ENCODE results near the gene GPAM. TPM values are rescaled to one million over a fixed set of nuclear protein-coding genes. Genes with fewer than 3 reads are reported as not detected.

GPAM gene
- total and polyA plus RNA-seq, 9 of the 15 experiments (the other 6 are each of a cell fraction or from before 2014, with no cell fraction given) = 3.5 to 7.5 (median 5.5) TPM

GRCh38 chr10:112182784-112183328 is 709 bp downstream of the GPAM start:
- POLR2A ChIA-PET = interaction anchor here (0.7 to 1.0 kb wide), 3 partner anchors 8 to 251 kb away, joined by 3 to 5 read pairs (median 3); no protein-coding TSS in a partner anchor
- H3K36me3 ChIP-seq (ENCODE audit: control insufficient read depth, insufficient read depth, low read length) = peaks cover 21% of the 10 kb centered on the region; the same call in 2 of the 3 replicates
- H3K9me1 ChIP-seq (ENCODE audit: control insufficient read depth, insufficient read depth, low read length) = no peaks in the 10 kb centered on the region
- H3K27ac ChIP-seq (ENCODE audit: extremely low read depth, low read depth, low read length) = no peak overlapping the region; the same call in 1 of the 3 replicates
- H2AFZ ChIP-seq (ENCODE audit: low read depth, low read length) = peak overlapping the region; percentile 100
- FAIRE-seq (no peak), DNase-seq (ENCODE audit: extremely low read depth in 1 of 4, low spot score in 3 of 4) (no peak), ATAC-seq (no peak)
- H3K9me3 ChIP-seq (replicated peaks; ENCODE audit: control insufficient read depth, insufficient read depth, low read depth, low read length) = no peaks in the 10 kb centered on the region; the same call in 1 of the 2 replicates
- peaks cover 3 to 7% of the 10 kb centered on the region in 2 experiments; a peak in 3 of 5 replicates for H3K4me1 ChIP-seq (replicated peaks in 1 of 2; ENCODE audit: control insufficient read depth in 2 of 2, insufficient read depth in 2 of 2, low read length in 2 of 2)
- no peaks in the 10 kb centered on the region for H4K20me1 ChIP-seq (replicated peaks; ENCODE audit: control insufficient read depth, insufficient read depth, low read length)
- peak overlapping the region; percentile 95 for H3K4me3 ChIP-seq
- intact Hi-C loops (cut with micrococcal nuclease) (no loop called here), in situ Hi-C loops (cut with MboI) (no loop called here)
- H3K9ac ChIP-seq (ENCODE audit: insufficient read depth in 1 of 2, low read depth in 2 of 2, low read length in 2 of 2) = peak overlapping the region; percentile 89 to 94
- no peaks in the 10 kb centered on the region for H3K27me3 ChIP-seq (ENCODE audit: control insufficient read depth in 2 of 2, insufficient read depth in 2 of 2, low read length in 2 of 2)
- peak overlapping the region; percentile 98 for H3K4me2 ChIP-seq (ENCODE audit: insufficient read depth, low read length)
- WGBS (ENCODE audit: insufficient coverage, low coverage, missing lambda C conversion rate) = 30% methylated on average over 7 of the region's 10 CpGs
- CTCF ChIA-PET (ENCODE audit: low intra/inter-chr PET ratio) = no interaction called here
- peaks cover 11% of the 10 kb centered on the region; the same call in 2 of the 3 replicates for H3K79me2 ChIP-seq (ENCODE audit: control insufficient read depth, insufficient read depth, low read length)
- BruUV-seq (replicated peaks) = no TSS peak
- TF ChIP-seq CAMTA2 (CRISPR knock-in tag; conservative IDR thresholded peaks at IDR 0.05) = no peak
- no peak for TF ChIP-seq MBD2 (IDR thresholded peaks at IDR 0.05; ENCODE audit: borderline replicate concordance, low read depth)
- no peak for TF ChIP-seq SUPT5H (IDR thresholded peaks at IDR 0.05)
- no peak for TF ChIP-seq ZNF778 (CRISPR knock-in tag; IDR thresholded peaks at IDR 0.05)
- no peak for TF ChIP-seq RHOXF2B (CRISPR knock-in tag; conservative IDR thresholded peaks at IDR 0.05)
- TF ChIP-seq ZNF75A (CRISPR knock-in tag; IDR thresholded peaks at IDR 0.05) = no peak
- no peak for TF ChIP-seq GATAD2A (IDR thresholded peaks at IDR 0.05)
- peak; percentile 86 for TF ChIP-seq ADNP (tag; IDR thresholded peaks at IDR 0.05)
- TF ChIP-seq MAFK (IDR thresholded peaks at IDR 0.05; ENCODE audit: low read length) = no peak
- TF ChIP-seq RBM25 (IDR thresholded peaks at IDR 0.05; ENCODE audit: low read depth, low read length, severe bottlenecking) = peak; percentile 95
- peak; percentile 96 for TF ChIP-seq BCOR (IDR thresholded peaks at IDR 0.05)
- no peak for TF ChIP-seq ETS2 (tag; IDR thresholded peaks at IDR 0.05; ENCODE audit: borderline replicate concordance, poor library complexity, severe bottlenecking)
- TF ChIP-seq KDM1A (IDR thresholded peaks at IDR 0.05) = peak; percentile 83 to 86
- no peak for TF ChIP-seq BRD4 (IDR thresholded peaks at IDR 0.05)
- TF ChIP-seq GTF3C2 (IDR thresholded peaks at IDR 0.05; ENCODE audit: borderline replicate concordance, extremely low read depth, insufficient read length) = no peak
- TF ChIP-seq NR4A1 (CRISPR knock-in tag; IDR thresholded peaks at IDR 0.05) = no peak
- TF ChIP-seq NR4A1 (tag; IDR thresholded peaks at IDR 0.05) = no peak
- TF ChIP-seq HDAC2 (IDR thresholded peaks at IDR 0.05) = peak; percentile 49; the same call in 1 of the 2 replicates
- no peak for TF ChIP-seq HMG20A (CRISPR knock-in tag; conservative IDR thresholded peaks at IDR 0.05)
- TF ChIP-seq PATZ1 (CRISPR knock-in tag; IDR thresholded peaks at IDR 0.05; ENCODE audit: borderline replicate concordance) = no peak
- TF ChIP-seq NFXL1 (CRISPR knock-in tag; IDR thresholded peaks at IDR 0.05) = no peak

All from K562 (cell line).